ENCODE measurements around the gene FAM149B1. TPM values are rescaled to one million over a fixed set of nuclear protein-coding genes. Genes with fewer than 3 reads are reported as not detected.

Gene FAM149B1
- polyA plus RNA-seq, 1 donor from 2014 or later, result 53.5 TPM

GRCh38 chr10:73163096-73163495, 4.8 kb upstream of the FAM149B1 start:
- H3K4me3 ChIP-seq (ENCODE audit: low read length), result no peak overlapping the region

GRCh38 chr10:73166972-73167371, 947 bp upstream of the FAM149B1 start:
- H3K79me2 ChIP-seq (replicated peaks; ENCODE audit: insufficient read depth, low read length), result peaks cover 55% of the 10 kb centered on the region
- H3K9ac ChIP-seq (ENCODE audit: low read length), result peak overlapping the region; percentile 97
- peak overlapping the region; percentile 98 for H3K27ac ChIP-seq (ENCODE audit: low read length)
- H4K20me1 ChIP-seq (ENCODE audit: insufficient read depth), result no peaks in the 10 kb centered on the region
- peaks cover 5% of the 10 kb centered on the region for H3F3A ChIP-seq (ENCODE audit: insufficient read depth, low read length, poor library complexity, severe bottlenecking)
- H3K4me3 ChIP-seq (ENCODE audit: low read length), result peak overlapping the region; percentile 90
- peak overlapping the region; percentile 72 for H3K4me2 ChIP-seq (ENCODE audit: low read length)
- H3K9me3 ChIP-seq (ENCODE audit: low read length), result peaks cover 3% of the 10 kb centered on the region
- H3K27me3 ChIP-seq (ENCODE audit: insufficient read depth, low read depth, low read length), result no peaks in the 10 kb centered on the region
- peaks cover 10% of the 10 kb centered on the region for H3K36me3 ChIP-seq (ENCODE audit: insufficient read depth, low read length)
- peak overlapping the region; percentile 85 for H2AFZ ChIP-seq (ENCODE audit: low read depth, low read length)
- no peaks in the 10 kb centered on the region for H3K9me2 ChIP-seq (ENCODE audit: insufficient read depth, low read length)
- TF ChIP-seq MXI1 (conservative IDR thresholded peaks at IDR 0.05; ENCODE audit: poor library complexity, severe bottlenecking) (no peak), POLR2AphosphoS5 (IDR thresholded peaks at IDR 0.05) (no peak), SMC3 (conservative IDR thresholded peaks at IDR 0.05; ENCODE audit: poor library complexity) (no peak), RAD21 (conservative IDR thresholded peaks at IDR 0.05) (no peak), CTCF (IDR thresholded peaks at IDR 0.05; ENCODE audit: poor library complexity, severe bottlenecking) (no peak), EP300 (conservative IDR thresholded peaks at IDR 0.05; ENCODE audit: poor library complexity, severe bottlenecking) (no peak), REST (IDR thresholded peaks at IDR 0.05; ENCODE audit: borderline replicate concordance) (no peak)

More at GRCh38 chr10:73163096-73163495, 4.8 kb upstream of the FAM149B1 start:
- H4K20me1 ChIP-seq (ENCODE audit: insufficient read depth), result no peaks in the 10 kb centered on the region
- peaks cover 56% of the 10 kb centered on the region for H3K79me2 ChIP-seq (replicated peaks; ENCODE audit: insufficient read depth, low read length)
- TF ChIP-seq CTCF (IDR thresholded peaks at IDR 0.05; ENCODE audit: poor library complexity, severe bottlenecking) (no peak), TAF1 (IDR thresholded peaks at IDR 0.05; ENCODE audit: low read depth) (no peak), POLR2AphosphoS5 (IDR thresholded peaks at IDR 0.05) (no peak), REST (IDR thresholded peaks at IDR 0.05; ENCODE audit: borderline replicate concordance) (no peak), EZH2 (IDR thresholded peaks at IDR 0.05; ENCODE audit: borderline replicate concordance, insufficient read depth, low read length, poor library complexity, severe bottlenecking) (no peak), EP300 (conservative IDR thresholded peaks at IDR 0.05; ENCODE audit: poor library complexity, severe bottlenecking) (no peak), SMC3 (conservative IDR thresholded peaks at IDR 0.05; ENCODE audit: poor library complexity) (no peak), RAD21 (conservative IDR thresholded peaks at IDR 0.05) (no peak), MXI1 (conservative IDR thresholded peaks at IDR 0.05; ENCODE audit: poor library complexity, severe bottlenecking) (no peak)
- peaks cover 13% of the 10 kb centered on the region for H3K36me3 ChIP-seq (ENCODE audit: insufficient read depth, low read length)
- H3K27ac ChIP-seq (ENCODE audit: low read length), result no peak overlapping the region
- peaks cover 5% of the 10 kb centered on the region for H3F3A ChIP-seq (ENCODE audit: insufficient read depth, low read length, poor library complexity, severe bottlenecking)
- peaks cover 3% of the 10 kb centered on the region for H3K9me3 ChIP-seq (ENCODE audit: low read length)
- H3K4me2 ChIP-seq (ENCODE audit: low read length), result no peak overlapping the region
- H2AFZ ChIP-seq (ENCODE audit: low read depth, low read length), result no peak overlapping the region
- no peaks in the 10 kb centered on the region for H3K9me2 ChIP-seq (ENCODE audit: insufficient read depth, low read length)
- no peak overlapping the region for H3K9ac ChIP-seq (ENCODE audit: low read length)
- no peaks in the 10 kb centered on the region for H3K27me3 ChIP-seq (ENCODE audit: insufficient read depth, low read depth, low read length)

Measured in neural cell (in vitro differentiated cells).